ENCODE measurements around the gene EFNA5. TPM values are rescaled to one million over a fixed set of nuclear protein-coding genes. Genes with fewer than 3 reads are reported as not detected.

The EFNA5 gene
- total RNA-seq, 2 donors from 2014 or later = 5.6 to 7.2 TPM

DNA sequence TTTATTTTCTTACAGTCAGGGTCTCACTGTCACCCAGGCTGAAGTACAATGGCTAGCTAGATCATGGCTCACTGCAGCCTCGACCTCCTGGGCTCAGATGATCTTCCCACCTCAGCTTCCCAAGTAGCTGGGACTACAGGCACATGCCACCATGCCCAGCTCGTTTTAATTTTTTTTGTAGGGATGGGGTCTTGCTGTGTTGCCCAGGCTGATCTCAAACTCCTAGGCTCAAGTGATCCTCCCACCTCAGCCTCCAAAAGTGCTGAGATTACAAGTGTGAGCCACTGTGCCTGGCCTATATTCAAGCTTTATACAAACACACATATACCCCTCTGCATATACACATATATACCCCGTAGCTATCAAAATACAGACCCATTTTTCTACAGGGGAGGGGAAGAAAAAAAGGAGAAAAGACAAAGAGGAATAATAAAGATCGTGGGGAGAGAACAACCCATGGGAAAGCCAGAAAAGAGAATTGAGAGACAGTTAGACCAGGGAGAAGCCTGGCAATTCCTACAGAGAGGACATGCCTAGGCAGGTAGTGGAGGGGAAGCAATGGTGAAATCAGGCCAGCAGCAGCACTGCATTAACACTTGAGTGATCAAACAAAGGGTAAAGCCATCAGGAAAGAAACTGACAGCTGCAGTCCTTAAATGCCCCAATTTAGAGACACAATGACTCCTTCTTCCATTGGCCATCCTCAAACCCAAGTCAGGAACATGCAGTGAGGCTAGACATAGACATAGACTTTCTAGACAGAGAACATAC is 102.7 kb downstream of the EFNA5 start:
- intact Hi-C loops (cut with DNase I) = no loop called here
- no peak overlapping the region for H3K27ac ChIP-seq

GRCh38 chr5:107566986-107567385 is 103.8 kb downstream of the EFNA5 start:
- 85% methylated on average over 2 of the region's 2 CpGs for WGBS
- no peaks in the 10 kb centered on the region for H3K9me3 ChIP-seq
- TF ChIP-seq POLR2A (IDR thresholded peaks at IDR 0.05) (no peak), POLR2AphosphoS5 (IDR thresholded peaks at IDR 0.05) (no peak)
- TF ChIP-seq, protein P1, sequence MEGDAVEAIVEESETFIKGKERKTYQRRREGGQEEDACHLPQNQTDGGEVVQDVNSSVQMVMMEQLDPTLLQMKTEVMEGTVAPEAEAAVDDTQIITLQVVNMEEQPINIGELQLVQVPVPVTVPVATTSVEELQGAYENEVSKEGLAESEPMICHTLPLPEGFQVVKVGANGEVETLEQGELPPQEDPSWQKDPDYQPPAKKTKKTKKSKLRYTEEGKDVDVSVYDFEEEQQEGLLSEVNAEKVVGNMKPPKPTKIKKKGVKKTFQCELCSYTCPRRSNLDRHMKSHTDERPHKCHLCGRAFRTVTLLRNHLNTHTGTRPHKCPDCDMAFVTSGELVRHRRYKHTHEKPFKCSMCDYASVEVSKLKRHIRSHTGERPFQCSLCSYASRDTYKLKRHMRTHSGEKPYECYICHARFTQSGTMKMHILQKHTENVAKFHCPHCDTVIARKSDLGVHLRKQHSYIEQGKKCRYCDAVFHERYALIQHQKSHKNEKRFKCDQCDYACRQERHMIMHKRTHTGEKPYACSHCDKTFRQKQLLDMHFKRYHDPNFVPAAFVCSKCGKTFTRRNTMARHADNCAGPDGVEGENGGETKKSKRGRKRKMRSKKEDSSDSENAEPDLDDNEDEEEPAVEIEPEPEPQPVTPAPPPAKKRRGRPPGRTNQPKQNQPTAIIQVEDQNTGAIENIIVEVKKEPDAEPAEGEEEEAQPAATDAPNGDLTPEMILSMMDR (IDR thresholded peaks at IDR 0.05) = no peak
- intact Hi-C loops (cut with DNase I) = no loop called here
- H3K4me3 ChIP-seq = no peak overlapping the region
- H3K4me1 ChIP-seq (replicated peaks) = no peaks in the 10 kb centered on the region
- H3K27ac ChIP-seq = no peak overlapping the region
- no peaks in the 10 kb centered on the region for H3K27me3 ChIP-seq (replicated peaks; ENCODE audit: insufficient read depth)
- H3K36me3 ChIP-seq = no peaks in the 10 kb centered on the region
- no peak for DNase-seq (ENCODE audit: low spot score)

More for the DNA sequence above, 102.7 kb downstream of the EFNA5 start:
- DNase-seq (ENCODE audit: low spot score) = peak; percentile 26
- Histone ChIP-seq H3K27me3 (replicated peaks; ENCODE audit: insufficient read depth) (no peaks in the 10 kb centered on the region), H3K4me1 (replicated peaks) (no peaks in the 10 kb centered on the region), H3K9me3 (no peaks in the 10 kb centered on the region), H3K36me3 (no peaks in the 10 kb centered on the region), H3K4me3 (no peak overlapping the region)
- 73% methylated on average over 4 of the region's 4 CpGs for WGBS
- TF ChIP-seq POLR2AphosphoS5 (IDR thresholded peaks at IDR 0.05) = peak; percentile 29
- TF ChIP-seq POLR2A (IDR thresholded peaks at IDR 0.05) = no peak

DNA sequence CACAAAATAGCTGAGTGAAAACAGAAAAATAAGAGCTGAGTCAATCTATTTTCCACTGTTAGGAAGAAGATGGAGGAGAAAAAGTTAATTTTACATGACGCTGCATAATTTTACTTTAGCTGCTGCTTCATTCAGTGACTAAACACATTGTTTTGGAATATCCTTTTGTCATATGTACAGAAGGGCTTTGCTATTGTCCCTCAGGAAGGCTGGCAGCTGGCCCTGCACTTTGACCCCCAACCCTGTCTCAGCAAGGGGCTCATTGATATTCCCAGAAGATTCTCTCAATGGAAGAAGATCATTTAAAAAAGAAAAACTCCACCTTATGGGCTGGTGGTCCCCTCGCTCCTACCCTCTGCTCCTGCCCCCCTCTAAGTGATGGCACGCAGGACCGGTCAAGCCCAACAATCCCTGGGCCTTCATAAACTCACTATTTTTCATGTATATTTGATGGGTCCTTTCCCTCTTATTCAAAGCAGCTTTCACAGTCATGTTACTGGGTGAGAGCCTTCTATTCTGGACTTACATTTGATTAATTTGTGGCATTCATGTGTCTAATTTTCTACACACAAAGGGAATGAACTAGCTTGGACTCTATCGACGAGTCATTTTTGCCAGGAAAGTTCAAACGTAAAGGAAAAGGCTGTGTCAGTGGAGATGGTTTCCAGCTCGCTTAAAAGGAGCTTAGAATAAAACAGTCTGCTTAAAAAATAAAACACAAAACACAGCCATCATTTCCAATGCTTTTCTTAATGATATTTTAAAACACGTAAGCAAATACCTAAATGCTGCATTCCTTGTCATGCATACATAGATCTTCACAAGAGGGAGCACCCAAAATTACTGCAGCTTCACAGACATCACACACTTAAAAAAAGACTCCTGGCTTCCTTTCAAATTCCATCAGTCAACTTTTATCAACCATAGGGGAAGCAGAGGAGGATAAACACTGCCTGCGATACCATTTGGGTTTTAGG is 104.7 kb downstream of the EFNA5 start:
- no peaks in the 10 kb centered on the region for H3K36me3 ChIP-seq
- no peaks in the 10 kb centered on the region for H3K4me1 ChIP-seq (replicated peaks)
- no peak for DNase-seq (ENCODE audit: low spot score)
- TF ChIP-seq, protein P1 (IDR thresholded peaks at IDR 0.05) = no peak
- no peak for TF ChIP-seq POLR2AphosphoS5 (IDR thresholded peaks at IDR 0.05)
- no peak for TF ChIP-seq POLR2A (IDR thresholded peaks at IDR 0.05)
- intact Hi-C loops (cut with DNase I) = no loop called here
- 79% methylated on average over 10 of the region's 10 CpGs for WGBS
- no peaks in the 10 kb centered on the region for H3K9me3 ChIP-seq
- H3K4me3 ChIP-seq = no peak overlapping the region
- no peaks in the 10 kb centered on the region for H3K27me3 ChIP-seq (replicated peaks; ENCODE audit: insufficient read depth)
- H3K27ac ChIP-seq = no peak overlapping the region

- Histone ChIP-seq H3K4me3 (no peak overlapping the region), H3K4me1 (replicated peaks) (no peaks in the 10 kb centered on the region), H3K36me3 (no peaks in the 10 kb centered on the region), H3K27ac (no peak overlapping the region), H3K27me3 (replicated peaks; ENCODE audit: insufficient read depth) (no peaks in the 10 kb centered on the region), H3K9me3 (no peaks in the 10 kb centered on the region)
- WGBS = 23% methylated on average over 4 of the region's 4 CpGs
- TF ChIP-seq POLR2A (IDR thresholded peaks at IDR 0.05) = no peak
- no peak for TF ChIP-seq POLR2AphosphoS5 (IDR thresholded peaks at IDR 0.05)
- TF ChIP-seq, protein P1 (IDR thresholded peaks at IDR 0.05) = no peak
- no peak for DNase-seq (ENCODE audit: low spot score)
- intact Hi-C loops (cut with DNase I) = no loop called here
These were observed 105.8 kb downstream of the EFNA5 start for GRCh38 chr5:107564931-107565372.

- no peaks in the 10 kb centered on the region for H3K9me3 ChIP-seq
- intact Hi-C loops (cut with DNase I) = no loop called here
These were observed 106.7 kb downstream of the EFNA5 start for GRCh38 chr5:107563959-107564544.

More at GRCh38 chr5:107563959-107564544, 106.7 kb downstream of the EFNA5 start:
- no peak overlapping the region for H3K27ac ChIP-seq
- no peaks in the 10 kb centered on the region for H3K36me3 ChIP-seq
- H3K27me3 ChIP-seq (replicated peaks; ENCODE audit: insufficient read depth) = no peaks in the 10 kb centered on the region
- no peak overlapping the region for H3K4me3 ChIP-seq
- TF ChIP-seq POLR2A (IDR thresholded peaks at IDR 0.05) (no peak), POLR2AphosphoS5 (IDR thresholded peaks at IDR 0.05) (no peak)
- TF ChIP-seq, protein P1 (IDR thresholded peaks at IDR 0.05) = no peak
- no peak for DNase-seq (ENCODE audit: low spot score)
- 87% methylated on average over 3 of the region's 3 CpGs for WGBS
- H3K4me1 ChIP-seq (replicated peaks) = no peaks in the 10 kb centered on the region

Data from prostate gland (tissue), 2 donors.